Measurements from ENCODE around the gene ITPR2. TPM values are rescaled to one million over a fixed set of nuclear protein-coding genes. Genes with fewer than 3 reads are reported as not detected.

Gene ITPR2
- total RNA-seq, 3 donors from 2014 or later (not counting 1 experiment from before 2014, with no cell fraction given), result 59.1 to 70.7 (median 68.2) TPM

GRCh38 chr12:26692407-26692806 is 140.6 kb downstream of the ITPR2 start:
- Histone ChIP-seq H3K4me1 (ENCODE audit: control insufficient read depth, insufficient read depth, low read length) (no peaks in the 10 kb centered on the region), H3K27me3 (ENCODE audit: control insufficient read depth, insufficient read depth, low read length) (no peaks in the 10 kb centered on the region), H3K4me3 (ENCODE audit: low read length) (no peak overlapping the region), H3K27ac (ENCODE audit: low read length) (no peak overlapping the region), H3K36me3 (ENCODE audit: control insufficient read depth, insufficient read depth, low read length) (peaks cover 10% of the 10 kb centered on the region), H3K9me3 (ENCODE audit: control insufficient read depth, insufficient read depth, low read length) (no peaks in the 10 kb centered on the region)
- 100% methylated on average over 2 of the region's 4 CpGs for WGBS (ENCODE audit: insufficient coverage)
- ATAC-seq (no peak), DNase-seq (no peak)
- Mint-ChIP-seq H3K36me3 (peaks cover 18% of the 10 kb centered on the region), H3K27ac (no peak overlapping the region), H3K4me1 (peaks cover 12% of the 10 kb centered on the region in 2 donors), H3K27me3 (ENCODE audit: low read depth in 2 of 2) (no peaks in the 10 kb centered on the region), H3K9me3 (no peaks in the 10 kb centered on the region), H3K4me3 (no peak overlapping the region)
- TF ChIP-seq CTCF (IDR thresholded peaks at IDR 0.05), result no peak
- intact Hi-C loops (cut with micrococcal nuclease), result no loop called here

DNA sequence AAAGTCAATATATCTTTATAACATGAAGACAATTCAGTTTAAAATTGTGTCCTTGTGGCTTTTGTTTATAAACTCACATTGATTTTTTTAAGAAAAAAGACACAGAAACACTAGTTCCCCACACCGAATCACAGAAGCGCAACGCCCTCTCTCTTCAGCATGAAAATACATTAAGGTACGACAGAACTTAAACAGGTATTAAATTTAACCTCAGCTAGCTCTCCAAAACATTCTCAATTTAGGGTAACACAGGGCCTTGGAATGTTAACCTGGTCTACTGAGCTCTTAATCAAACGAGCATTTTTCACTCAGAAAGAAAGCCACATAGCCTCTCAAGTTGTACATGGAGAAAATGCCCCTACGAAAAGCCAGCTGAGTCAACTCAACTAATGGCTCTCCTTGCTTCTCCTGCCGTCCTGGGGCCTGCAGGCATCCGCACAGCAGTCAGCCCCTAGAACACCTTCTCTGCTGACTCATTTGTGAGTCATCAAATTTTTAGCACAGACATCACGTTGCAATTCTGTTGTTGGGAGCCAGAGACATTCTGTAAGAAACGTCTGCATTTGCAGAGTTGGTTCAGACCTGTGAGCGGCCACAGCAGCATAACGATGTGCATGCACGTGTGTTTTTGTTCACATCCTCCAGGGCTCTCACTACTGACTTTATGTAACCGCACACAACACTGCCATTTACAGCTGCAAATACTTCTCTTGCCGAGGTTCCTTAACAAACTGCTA is 141.6 kb downstream of the ITPR2 start:
- no peak overlapping the region for H3K4me3 ChIP-seq (ENCODE audit: low read length)
- TF ChIP-seq CTCF (IDR thresholded peaks at IDR 0.05), result no peak
- Mint-ChIP-seq H3K27me3 (ENCODE audit: low read depth in 2 of 2) (no peaks in the 10 kb centered on the region), H3K4me3 (no peak overlapping the region), H3K27ac (no peak overlapping the region), H3K36me3 (peaks cover 10% of the 10 kb centered on the region), H3K9me3 (no peaks in the 10 kb centered on the region), H3K4me1 (peaks cover 3 to 4% of the 10 kb centered on the region in 2 donors)
- H3K27ac ChIP-seq (ENCODE audit: low read length), result no peak overlapping the region
- H3K4me1 ChIP-seq (ENCODE audit: control insufficient read depth, insufficient read depth, low read length), result no peaks in the 10 kb centered on the region
- no peaks in the 10 kb centered on the region for H3K27me3 ChIP-seq (ENCODE audit: control insufficient read depth, insufficient read depth, low read length)
- ATAC-seq (no peak), DNase-seq (no peak)
- intact Hi-C loops (cut with micrococcal nuclease), result no loop called here
- WGBS (ENCODE audit: insufficient coverage), result 90% methylated on average over 15 of the region's 15 CpGs
- H3K36me3 ChIP-seq (ENCODE audit: control insufficient read depth, insufficient read depth, low read length), result peaks cover 10% of the 10 kb centered on the region
- H3K9me3 ChIP-seq (ENCODE audit: control insufficient read depth, insufficient read depth, low read length), result no peaks in the 10 kb centered on the region

DNA sequence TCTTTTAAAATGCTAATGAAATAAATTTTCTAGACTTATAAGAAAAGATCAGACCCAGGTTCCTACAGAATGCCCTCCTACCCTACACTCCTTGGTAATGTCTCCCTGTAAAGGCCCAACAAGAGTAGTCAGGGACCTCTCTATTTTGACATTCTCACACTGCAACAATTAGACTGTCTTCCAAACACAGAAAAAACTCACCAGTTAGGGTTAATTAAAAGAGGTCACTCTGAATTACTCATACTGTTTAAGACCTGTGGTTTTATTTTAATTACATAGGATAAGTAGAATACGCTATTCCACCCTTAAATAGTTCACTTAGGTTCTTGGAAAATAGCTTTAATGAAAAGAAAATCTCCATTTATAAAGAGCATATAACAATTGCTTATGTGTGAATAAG is 142.4 kb downstream of the ITPR2 start:
- Histone ChIP-seq H3K36me3 (ENCODE audit: control insufficient read depth, insufficient read depth, low read length) (peaks cover 8% of the 10 kb centered on the region), H3K9me3 (ENCODE audit: control insufficient read depth, insufficient read depth, low read length) (no peaks in the 10 kb centered on the region), H3K4me3 (ENCODE audit: low read length) (no peak overlapping the region), H3K4me1 (ENCODE audit: control insufficient read depth, insufficient read depth, low read length) (no peaks in the 10 kb centered on the region), H3K27me3 (ENCODE audit: control insufficient read depth, insufficient read depth, low read length) (no peaks in the 10 kb centered on the region), H3K27ac (ENCODE audit: low read length) (no peak overlapping the region)
- no peak for TF ChIP-seq CTCF (IDR thresholded peaks at IDR 0.05)
- Mint-ChIP-seq H3K4me1 (no peaks in the 10 kb centered on the region), H3K27ac (no peak overlapping the region), H3K27me3 (ENCODE audit: low read depth in 2 of 2) (no peaks in the 10 kb centered on the region), H3K9me3 (no peaks in the 10 kb centered on the region), H3K36me3 (peaks cover 2% of the 10 kb centered on the region), H3K4me3 (no peak overlapping the region)
- no peak for ATAC-seq
- WGBS (ENCODE audit: insufficient coverage), result no CpG with 5 or more reads among the region's 1 CpG
- intact Hi-C loops (cut with micrococcal nuclease), result no loop called here
- DNase-seq, result no peak
